Left renal cortex interstitium (tissue), 4 donors: ENCODE results near the gene MORN1. TPM values are rescaled to one million over a fixed set of nuclear protein-coding genes. Genes with fewer than 3 reads are reported as not detected.
A peak's percentile ranks its signal among the peaks of the same experiment; 100 is the strongest.

ENCODE experiments used
- DNase-seq, 4 donors: peaks; one replicate each; pipeline ENCODE4 v3.0.0-alpha.2; 2013; ENCODE audit warnings: low read depth in 4 of 4, low spot score in 2 of 4, missing footprints in 1 of 4
- polyA plus RNA-seq, 4 donors: library from polyadenylated mRNA; unstranded; fragments of 120-200 nt; gene quantifications; one replicate each; pipeline ENCODE4 v1.2.1, GENCODE V29; 2013; ENCODE audit not compliant: insufficient read length in 4 of 4

Gene MORN1
- polyA plus RNA-seq, 4 donors: 9.3 to 21.2 (median 16.6) TPM

DNA sequence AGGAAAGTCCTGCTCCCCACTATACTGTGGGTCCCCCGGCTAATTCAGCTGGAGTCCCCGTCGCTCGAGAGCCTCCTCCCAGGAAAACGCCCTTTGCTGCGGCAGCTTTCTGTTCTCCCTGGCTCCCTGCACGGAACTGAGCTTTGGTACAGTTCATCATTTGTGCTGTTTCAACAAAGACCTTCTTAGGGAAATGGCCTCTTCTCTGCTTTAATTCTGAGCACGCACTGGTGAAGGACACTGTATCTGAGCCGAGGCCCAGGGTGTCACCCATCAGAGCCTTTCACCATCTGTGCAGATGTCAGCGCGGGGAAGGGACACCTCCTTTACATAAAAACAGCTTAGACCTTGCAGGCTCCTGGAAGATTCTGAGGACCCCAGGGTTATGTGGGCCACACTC lies 34.5 kb upstream of the MORN1 start:
- no peak for DNase-seq

GRCh38 chr1:2422523-2422922 lies 31.2 kb upstream of the MORN1 start:
- DNase-seq: no peak

- DNase-seq: no peak
These were observed 28.1 kb upstream of the MORN1 start for GRCh38 chr1:2419416-2419815.

DNA sequence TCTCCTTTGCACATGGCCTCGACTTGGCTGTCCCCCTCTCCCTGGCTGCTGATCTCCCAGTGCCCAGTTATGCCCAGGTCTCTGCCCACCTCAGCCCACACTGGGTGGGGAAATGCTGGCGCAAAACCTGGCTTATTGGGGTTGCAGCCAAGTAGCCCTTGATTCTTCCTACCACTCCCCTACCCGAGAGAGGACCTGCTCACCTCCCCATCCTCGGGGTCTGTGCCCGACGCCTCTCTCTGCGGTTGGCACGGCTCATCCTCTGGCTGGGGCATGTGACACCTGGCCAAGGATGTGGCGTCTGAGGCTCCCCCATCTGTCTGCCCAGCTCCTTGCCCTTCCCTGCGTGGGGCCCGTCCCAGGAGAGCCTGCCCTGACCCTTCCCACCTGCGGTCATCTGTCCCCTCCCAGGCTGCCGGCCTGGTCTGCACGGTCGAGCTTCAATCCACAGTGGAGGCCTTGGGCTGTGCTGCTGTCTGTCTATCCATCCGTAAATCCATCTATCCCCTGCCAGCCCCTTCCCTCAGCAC lies 27.5 kb upstream of the MORN1 start:
- DNase-seq: no peak

DNA sequence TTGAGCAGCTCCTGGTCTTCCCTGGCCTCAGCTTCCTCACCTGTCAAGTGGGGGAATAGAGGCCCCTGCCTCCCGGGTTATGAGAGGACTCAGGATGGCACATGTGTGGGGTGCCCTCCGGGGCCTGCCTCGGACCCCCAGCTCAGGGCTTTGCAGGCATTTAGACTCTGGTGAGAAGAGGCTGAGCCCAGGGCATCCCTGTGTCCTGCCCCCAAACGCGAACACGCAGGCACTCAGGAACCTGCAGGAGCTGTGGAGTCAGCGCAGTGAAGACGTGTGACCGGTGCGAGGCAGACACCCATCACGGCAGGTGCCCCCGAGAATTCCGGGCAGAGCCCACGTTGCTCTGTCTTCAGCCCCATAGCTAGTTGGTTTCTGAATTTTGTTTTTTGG lies 26.5 kb upstream of the MORN1 start:
- no peak for DNase-seq

DNA sequence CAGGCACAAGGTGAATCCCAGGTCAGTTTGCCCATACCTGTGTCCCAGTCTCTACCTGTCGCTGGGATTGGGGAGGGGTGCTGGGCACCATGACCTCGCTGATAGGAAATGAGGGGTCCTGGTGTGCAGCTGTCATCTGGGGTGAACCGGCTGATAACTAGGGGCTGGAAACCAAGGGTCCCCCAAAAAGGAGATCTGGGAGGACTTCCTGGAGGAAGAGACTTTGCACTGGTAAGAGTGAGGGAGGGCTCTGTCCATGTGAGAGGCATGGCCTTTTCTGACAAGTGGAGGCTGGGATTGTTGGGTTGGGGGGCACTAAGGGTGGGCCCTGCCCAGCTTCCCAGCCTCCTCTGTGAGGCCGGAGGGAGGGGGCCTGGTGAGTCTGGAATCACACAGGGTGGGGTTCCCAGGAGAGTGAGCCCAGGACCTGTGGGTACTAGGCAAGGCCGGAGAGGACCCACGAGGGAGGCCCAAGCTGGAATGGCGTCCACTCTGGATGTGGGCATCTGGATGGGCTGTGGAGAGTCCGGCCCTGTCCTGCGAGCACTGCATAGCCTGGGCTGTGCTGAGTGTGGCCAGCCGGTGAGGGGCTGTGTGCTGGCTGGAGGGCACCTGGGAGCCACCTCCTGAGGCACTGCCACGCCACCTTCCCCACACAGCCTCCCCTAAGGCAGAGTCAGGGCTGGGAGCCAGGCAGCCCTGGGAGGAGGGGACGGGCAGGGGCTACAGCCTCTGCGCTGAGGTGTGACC lies 25.9 kb upstream of the MORN1 start:
- DNase-seq: no peak

DNA sequence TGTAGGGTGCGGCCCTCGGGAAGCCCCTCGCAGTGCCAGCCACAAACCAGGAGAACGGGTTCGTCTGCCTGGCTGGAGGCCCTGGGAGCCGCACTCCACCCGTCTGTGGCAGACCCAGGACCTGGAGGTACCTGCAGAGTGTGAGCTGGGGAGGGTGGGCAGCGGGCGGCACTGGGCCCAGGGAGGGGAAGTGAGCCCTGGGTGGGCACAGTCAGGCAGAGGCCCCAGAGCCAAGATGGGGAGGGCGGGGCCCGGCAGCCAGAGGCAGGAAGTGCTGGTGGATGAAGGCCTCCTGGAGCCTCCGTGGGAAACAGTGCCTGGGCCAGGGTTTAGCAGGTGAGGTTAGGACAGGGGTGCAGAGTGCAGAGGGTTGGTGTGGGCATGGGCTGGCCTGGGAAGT lies 25.0 kb upstream of the MORN1 start:
- no peak for DNase-seq

DNA sequence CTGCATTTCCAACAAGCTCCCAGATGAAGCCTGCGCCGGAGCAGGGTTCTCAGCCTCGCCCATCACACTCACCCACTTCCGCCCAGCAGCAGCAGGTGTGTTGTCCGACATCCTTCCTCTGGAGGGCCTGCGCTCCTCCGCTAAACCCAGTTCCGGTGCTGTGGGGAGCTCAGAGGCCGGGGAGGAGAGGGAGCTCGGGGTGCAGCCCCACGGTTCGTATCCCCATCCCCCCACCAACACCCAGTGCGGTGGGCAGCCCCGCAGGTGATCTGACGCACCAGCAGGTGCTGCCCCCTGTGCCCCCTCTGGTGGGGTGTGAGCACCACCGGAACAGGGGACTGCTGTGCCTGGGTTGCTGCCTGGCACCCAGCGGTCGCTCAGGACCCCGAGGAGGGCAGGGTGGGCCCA lies 24.5 kb upstream of the MORN1 start:
- no peak for DNase-seq

GRCh38 chr1:2415337-2415736 lies 24.0 kb upstream of the MORN1 start:
- no peak for DNase-seq

DNA sequence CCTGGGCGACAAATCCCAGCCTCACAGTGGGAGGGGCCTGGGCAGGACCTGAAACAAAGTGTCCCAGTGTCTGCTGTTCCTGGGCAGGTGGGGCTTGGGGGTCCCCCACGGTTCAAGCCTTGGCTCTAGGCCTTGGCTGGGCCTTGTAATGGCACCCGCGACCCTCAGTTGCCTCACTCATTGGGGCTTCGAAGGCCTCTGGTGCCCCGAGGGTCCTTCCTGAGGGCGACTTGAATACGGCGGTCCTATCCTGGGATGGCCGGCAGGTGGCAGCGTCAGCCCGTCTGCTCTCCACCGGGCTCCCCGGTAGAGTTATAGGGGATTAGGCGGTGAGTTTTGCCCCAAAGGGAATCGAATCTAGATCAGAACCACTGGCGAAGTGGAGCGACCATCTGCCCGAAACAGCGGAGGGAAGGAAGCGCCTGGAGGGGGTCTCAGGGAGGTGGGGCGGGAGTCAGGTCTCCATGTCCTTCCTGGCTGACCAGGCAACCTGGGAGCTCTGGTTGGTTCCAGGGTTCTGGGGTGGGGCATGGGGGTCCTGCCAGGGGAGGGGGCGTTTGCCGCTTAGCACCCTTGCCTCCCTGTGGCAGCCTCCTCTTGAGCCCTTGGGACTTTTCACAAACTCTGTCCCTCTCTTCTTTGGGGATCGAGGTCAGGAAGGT lies 23.1 kb upstream of the MORN1 start:
- no peak for DNase-seq

DNA sequence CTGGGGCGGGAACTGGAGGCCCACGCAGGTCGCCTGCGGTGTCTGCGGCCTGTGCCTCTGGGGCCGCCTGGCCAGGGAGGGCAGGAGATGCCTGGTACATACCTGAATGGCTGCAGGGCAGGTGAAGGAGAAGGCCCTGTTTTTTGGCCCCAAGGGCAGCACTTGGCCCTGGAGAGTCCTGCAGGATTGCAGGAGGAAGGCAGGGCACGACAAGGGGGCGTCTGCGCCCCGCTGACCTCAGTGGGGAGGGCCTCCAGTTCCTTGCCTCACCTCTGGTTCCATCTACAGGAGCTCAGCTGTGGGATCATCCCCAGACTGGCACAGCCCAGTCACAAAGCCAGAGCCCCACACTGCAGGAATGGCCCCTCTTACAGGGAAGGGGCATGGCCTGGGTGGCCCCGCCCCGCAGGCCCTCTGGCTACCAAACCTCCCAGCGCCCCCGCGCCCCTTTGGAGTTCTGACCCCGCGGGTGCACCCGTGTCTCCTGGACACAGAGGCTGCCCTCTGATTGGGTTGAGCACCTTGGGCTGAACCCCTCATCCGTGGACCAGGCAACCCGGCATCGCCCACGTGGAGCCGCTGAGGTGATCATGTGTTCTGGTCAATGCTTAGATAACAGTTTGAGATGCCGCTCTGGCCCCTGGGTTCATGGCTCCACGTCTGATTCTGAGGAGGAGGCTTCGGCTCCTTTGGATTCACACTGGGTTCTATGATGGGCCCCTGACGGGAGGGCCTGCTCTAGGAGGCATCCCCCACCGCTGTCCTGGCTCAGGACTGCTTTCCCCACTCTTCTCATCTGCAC lies 22.3 kb upstream of the MORN1 start:
- DNase-seq: no peak

DNA sequence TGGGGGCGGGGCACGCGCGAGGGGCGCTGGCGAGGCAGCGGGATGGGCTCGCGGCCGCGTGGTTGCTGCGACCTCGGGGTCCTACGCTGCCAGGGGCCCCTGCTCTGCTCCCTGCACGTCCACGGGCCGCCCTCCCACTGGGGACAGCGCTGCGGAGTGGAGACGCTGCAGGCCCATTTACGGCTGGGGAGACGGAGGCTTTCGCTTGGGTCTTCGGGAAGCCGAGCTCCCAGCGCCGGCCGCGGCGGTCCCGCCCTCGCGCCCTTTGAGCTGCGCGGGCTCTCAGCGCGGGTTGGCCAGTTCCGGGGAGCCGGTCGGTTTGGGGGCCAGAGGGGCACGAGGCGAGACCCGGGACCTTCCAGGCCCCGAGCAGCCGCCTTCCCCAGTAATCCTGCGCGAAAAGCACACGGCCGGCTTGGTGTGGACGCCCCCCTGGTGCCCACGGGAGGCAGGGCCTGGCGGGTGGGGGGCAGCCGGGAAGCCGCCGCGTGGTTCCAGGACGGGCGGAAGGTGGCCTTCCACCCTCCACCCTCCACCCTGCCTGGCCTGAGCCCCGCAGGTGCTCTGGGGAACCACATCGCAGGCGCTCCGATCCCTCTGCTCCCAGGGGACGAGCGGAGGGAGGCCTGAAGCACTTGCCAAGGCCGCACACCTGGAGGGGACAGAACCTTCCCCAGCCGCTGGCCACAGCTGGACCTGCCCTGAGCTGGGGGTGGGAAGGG lies 21.6 kb upstream of the MORN1 start:
- DNase-seq: no peak

GRCh38 chr1:2412395-2412772 lies 21.0 kb upstream of the MORN1 start, which contains the start of gene PEX10:
Gene PEX10 (minus strand): TSS chr1:2412564. CDS start chr1:2412502, 62 bp downstream.
- DNase-seq: peak; percentile 77 to 93 (median 88)

GRCh38 chr1:2411801-2412394 lies 20.5 kb upstream of the MORN1 start:
- DNase-seq: no peak

DNA sequence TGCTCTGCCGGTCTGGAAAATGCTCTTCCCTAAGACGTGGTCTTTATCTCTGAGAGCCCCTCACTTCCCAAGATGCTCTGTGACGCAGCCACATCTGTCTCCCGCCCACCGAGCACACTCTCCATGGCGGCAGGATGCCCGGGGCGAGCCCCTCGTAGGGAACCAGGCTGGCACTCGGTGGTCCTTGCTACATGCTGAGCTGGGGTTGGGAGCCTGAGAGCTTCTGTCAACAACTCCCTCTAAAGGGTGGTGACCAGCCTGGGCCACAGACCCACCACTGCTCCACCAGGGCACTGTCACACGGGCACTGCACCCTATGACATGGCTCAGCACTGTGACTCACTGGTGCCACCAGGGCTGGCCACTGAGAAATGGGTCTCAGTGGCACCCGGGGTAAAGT lies 18.4 kb upstream of the MORN1 start:
- DNase-seq: no peak

GRCh38 chr1:2408859-2409276 lies 17.5 kb upstream of the MORN1 start:
- no peak for DNase-seq

GRCh38 chr1:2408456-2408855 lies 17.1 kb upstream of the MORN1 start:
- DNase-seq: no peak

DNA sequence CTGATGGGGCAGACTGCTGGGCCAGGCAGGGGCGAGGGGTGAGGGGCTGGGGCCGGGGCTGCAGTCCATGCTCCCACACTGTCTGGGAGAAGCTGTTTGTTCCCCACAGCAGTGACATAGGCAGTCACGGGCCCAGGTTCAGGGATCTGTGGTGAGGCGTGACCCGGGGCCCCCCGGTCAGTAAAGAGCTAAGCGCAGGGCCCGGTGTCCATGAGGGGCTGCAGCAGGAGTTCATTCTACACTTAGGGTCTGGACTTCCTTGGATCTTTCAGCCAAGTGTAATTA lies 16.6 kb upstream of the MORN1 start:
- no peak for DNase-seq

- no peak for DNase-seq
These were observed 16.0 kb upstream of the MORN1 start for GRCh38 chr1:2407166-2407990.
